ENCODE results near the gene AQP7. TPM values are rescaled to one million over a fixed set of nuclear protein-coding genes. Genes with fewer than 3 reads are reported as not detected.
"Not testable (repeated sequence)": the region's sequence is repeated elsewhere in the genome, so short reads cannot be mapped to it uniquely, and the experiment has no call there.

Gene AQP7
- total and polyA plus RNA-seq, 2 donors = 1.9 to 8.7 TPM

DNA sequence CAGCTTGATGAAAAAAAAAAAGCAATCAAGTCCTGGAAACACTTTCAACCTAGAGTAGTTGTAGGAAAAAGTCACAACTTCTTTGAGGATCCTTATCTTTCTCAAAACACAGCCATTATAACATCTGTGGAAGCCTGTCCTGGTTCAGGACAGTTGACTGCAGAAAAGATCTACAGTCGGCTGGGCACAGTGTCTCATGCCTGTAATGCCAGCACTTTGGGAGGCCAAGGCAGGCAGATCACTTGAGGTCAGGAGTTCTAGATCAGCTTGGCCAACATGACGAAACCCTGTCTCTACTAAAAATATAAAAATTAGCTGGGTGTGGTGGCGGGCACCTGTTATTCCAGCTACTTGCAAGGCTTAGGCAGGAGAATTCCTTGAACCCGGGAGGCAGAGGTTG, 37.6 kb downstream of the AQP7 start:
- 94% methylated on average over 4 of the region's 4 CpGs for WGBS
- not testable (repeated sequence) for DNase-seq (ENCODE audit: extremely low spot score); H3K4me3 ChIP-seq (ENCODE audit: low read depth, low read length); H3K4me1 ChIP-seq (ENCODE audit: insufficient read depth); H3K27ac ChIP-seq (ENCODE audit: low read depth); H3K36me3 ChIP-seq (ENCODE audit: insufficient read depth)

DNA sequence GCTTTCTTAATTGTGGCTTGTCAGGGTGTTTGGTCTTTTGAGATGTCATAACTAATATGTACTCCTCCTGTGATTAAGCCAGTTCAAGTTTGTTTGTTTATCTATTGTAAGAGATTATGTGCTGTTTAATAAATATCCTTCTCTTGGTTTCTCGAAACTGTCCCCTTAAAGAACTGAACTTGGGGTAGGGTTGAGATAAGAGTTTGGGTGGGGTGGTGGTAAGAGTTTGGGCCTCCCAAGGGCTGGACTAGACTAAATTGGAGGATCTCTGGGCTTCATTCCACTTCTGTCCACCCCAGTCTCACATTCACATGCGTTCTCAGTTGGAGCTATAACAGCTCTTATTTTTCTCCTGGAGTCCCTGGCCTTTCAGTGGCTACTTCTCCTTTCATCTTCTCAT, 38.2 kb downstream of the AQP7 start:
- DNase-seq (ENCODE audit: extremely low spot score) = no peak
- Histone ChIP-seq H3K36me3 (ENCODE audit: insufficient read depth) (peaks cover 4% of the 10 kb centered on the region), H3K4me1 (ENCODE audit: insufficient read depth) (no peaks in the 10 kb centered on the region), H3K4me3 (ENCODE audit: low read depth, low read length) (no peak overlapping the region), H3K27ac (ENCODE audit: low read depth) (no peak overlapping the region)
- 92% methylated on average over 2 of the region's 2 CpGs for WGBS

DNA sequence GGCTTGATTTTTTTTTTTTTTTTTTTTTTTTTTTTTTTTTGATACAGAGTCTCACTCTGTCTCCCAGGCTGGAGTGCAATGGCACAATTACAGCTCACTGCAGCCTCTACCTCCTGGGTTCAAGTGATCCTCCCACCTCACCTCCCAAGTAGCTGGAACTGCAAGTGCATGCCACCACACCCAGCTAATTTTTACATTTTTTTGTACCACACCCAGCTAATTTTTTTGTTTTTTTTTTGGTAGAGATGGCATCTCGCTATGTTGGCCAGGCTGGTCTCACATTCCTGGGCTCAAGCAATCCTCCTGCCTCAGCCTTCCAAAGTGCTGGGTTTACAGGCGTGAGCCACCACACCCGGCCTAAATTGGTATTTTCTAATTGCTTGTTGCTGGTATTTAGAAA, 43.7 kb downstream of the AQP7 start:
- not testable (repeated sequence) for H3K4me1 ChIP-seq (ENCODE audit: insufficient read depth); DNase-seq (ENCODE audit: extremely low spot score); H3K4me3 ChIP-seq (ENCODE audit: low read depth, low read length); H3K27ac ChIP-seq (ENCODE audit: low read depth); H3K36me3 ChIP-seq (ENCODE audit: insufficient read depth)
- 99% methylated on average over 3 of the region's 3 CpGs for WGBS

DNA sequence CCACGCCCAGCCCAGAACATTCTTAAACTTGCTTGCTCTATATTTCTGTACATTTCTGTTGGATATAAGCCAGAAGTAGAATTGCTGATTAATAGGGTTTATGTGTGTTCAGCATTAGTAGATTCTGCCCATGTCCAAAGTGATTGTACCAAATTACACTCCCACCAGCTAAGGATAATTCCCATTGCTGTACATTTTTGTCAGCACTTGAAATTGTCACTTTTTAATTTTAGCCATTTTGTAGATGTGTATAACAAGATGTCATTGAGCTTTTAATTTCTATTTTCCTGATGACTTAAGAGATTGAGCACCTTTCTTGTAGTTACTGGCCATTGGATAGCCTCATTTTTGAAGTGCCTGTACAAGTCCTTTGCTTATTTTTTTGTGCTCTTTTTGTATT, 46.4 kb downstream of the AQP7 start:
- Histone ChIP-seq H3K36me3 (ENCODE audit: insufficient read depth) (no peaks in the 10 kb centered on the region), H3K27ac (ENCODE audit: low read depth) (no peak overlapping the region), H3K4me3 (ENCODE audit: low read depth, low read length) (no peak overlapping the region), H3K4me1 (ENCODE audit: insufficient read depth) (peaks cover 1% of the 10 kb centered on the region)
- WGBS = 99% methylated on average over 1 of the region's 1 CpG
- DNase-seq (ENCODE audit: extremely low spot score) = no peak

DNA sequence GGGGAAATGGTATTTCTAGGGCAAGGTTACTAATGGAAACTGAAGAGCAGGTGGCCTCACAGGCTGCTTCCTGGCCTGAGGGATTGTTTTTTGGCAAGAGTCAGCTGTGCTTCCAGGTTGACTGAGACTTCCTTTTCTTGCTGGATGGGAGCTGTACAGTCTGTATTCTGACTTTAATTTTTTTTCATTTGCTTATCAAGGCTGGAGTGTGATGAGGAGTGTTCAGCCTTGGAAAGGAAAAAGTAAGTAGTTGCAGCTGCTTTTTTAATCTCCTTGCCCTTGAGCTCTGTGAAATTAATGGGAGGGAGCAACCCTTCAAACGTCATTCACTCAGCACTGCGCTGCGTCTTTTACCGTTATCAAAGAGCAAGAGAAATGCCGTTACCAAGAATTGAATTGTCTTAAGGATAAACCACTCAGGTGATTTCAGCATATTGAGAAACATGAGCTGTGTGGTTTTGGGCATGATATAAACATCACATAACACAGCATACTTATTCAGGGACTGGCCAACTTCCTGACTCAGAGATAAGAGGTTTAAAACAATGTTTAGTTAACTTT, 47.6 kb downstream of the AQP7 start:
- peaks cover 1% of the 10 kb centered on the region for H3K4me1 ChIP-seq (ENCODE audit: insufficient read depth)
- DNase-seq (ENCODE audit: extremely low spot score) = no peak
- WGBS = 23% methylated on average over 5 of the region's 5 CpGs
- H3K27ac ChIP-seq (ENCODE audit: low read depth) = peak overlapping the region; percentile 27
- H3K36me3 ChIP-seq (ENCODE audit: insufficient read depth) = no peaks in the 10 kb centered on the region
- H3K4me3 ChIP-seq (ENCODE audit: low read depth, low read length) = no peak overlapping the region

DNA sequence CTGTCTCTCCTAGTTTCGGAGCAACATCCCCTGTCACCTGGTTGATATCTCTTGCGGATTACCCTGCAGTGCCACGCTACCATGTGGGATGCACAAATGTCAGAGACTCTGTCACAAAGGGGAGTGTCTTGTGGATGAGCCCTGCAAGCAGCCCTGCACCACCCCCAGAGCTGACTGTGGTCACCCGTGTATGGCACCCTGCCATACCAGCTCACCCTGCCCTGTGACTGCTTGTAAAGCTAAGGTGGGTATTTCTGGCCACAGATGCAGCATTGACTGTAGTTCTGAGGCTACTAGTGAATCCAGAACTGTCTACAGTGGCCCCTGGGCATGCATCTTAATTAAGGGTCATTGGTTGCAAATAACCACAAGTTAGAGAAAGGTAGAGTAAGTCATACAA, 50.8 kb downstream of the AQP7 start:
- Histone ChIP-seq H3K36me3 (ENCODE audit: insufficient read depth) (peaks cover 3% of the 10 kb centered on the region), H3K27ac (ENCODE audit: low read depth) (no peak overlapping the region), H3K4me3 (ENCODE audit: low read depth, low read length) (no peak overlapping the region), H3K4me1 (ENCODE audit: insufficient read depth) (peaks cover 1% of the 10 kb centered on the region)
- WGBS = 81% methylated on average over 4 of the region's 4 CpGs
- DNase-seq (ENCODE audit: extremely low spot score) = no peak

DNA sequence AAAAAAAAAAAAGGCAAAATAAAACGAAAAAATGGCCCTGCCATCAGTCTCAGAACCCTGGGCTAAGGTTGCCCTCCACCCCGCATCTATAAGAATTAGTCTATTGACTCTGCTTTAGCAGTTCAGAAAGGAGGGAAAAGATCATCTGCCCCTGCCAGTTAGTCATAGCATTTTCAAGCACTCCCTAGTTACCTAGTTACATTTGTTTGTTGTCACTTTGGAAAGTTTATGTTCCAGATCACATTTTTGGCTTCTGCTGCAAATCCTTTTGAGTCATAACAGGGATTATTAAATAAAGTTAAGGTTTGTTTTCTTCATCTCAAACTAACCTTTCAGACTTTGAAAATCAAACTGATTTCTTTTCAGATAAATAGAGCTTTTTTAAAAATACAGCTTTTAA, 52.1 kb downstream of the AQP7 start:
- Histone ChIP-seq H3K4me3 (ENCODE audit: low read depth, low read length) (no peak overlapping the region), H3K36me3 (ENCODE audit: insufficient read depth) (peaks cover 6% of the 10 kb centered on the region), H3K27ac (ENCODE audit: low read depth) (peak overlapping the region; percentile 41), H3K4me1 (ENCODE audit: insufficient read depth) (peaks cover 1% of the 10 kb centered on the region)
- WGBS = 13% methylated on average over 2 of the region's 2 CpGs
- DNase-seq (ENCODE audit: extremely low spot score) = peak; percentile 46

DNA sequence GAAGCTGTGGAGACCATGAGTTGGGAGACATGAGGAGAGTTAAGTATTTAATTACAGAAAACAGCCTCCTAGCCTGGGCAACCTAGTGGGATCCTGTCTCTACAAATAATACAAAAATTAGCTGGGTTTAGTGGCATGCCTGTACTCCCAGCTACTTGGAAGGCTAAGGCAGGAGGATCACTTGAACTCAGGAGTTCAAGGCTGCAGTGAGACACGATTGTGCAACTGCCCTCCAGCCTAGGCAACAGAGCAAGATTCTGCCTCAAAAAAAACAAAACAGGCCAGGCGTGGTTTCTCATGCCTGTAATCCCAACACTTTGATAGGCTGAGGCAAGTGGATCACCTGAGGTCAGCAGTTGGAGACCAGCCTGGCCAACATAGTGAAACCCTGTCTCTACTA, 52.6 kb downstream of the AQP7 start:
- Histone ChIP-seq H3K36me3 (ENCODE audit: insufficient read depth) (peaks cover 6% of the 10 kb centered on the region), H3K4me3 (ENCODE audit: low read depth, low read length) (no peak overlapping the region), H3K27ac (ENCODE audit: low read depth) (no peak overlapping the region), H3K4me1 (ENCODE audit: insufficient read depth) (peaks cover 1% of the 10 kb centered on the region)
- no peak for DNase-seq (ENCODE audit: extremely low spot score)
- WGBS = 71% methylated on average over 2 of the region's 2 CpGs

DNA sequence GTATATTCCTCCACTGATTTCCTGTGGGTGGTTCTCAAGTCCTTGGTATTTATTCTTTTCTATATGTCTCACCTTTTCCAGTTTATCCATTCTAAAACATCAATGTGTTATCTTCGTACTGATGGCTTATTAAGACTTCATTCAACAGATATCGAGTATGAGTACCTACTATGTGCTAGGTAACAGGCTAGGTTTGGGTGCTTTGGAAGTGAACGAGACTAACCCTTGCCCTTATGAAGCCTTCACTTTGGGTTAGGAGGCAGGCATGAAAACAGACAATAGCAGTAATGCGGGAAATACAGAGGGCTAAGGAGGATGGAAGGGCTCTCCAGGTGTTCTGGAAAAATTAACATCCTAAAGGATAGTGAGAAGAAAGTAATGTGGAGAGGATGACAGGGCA, 53.4 kb downstream of the AQP7 start:
- no peak overlapping the region for H3K4me3 ChIP-seq (ENCODE audit: low read depth, low read length)
- H3K4me1 ChIP-seq (ENCODE audit: insufficient read depth) = no peaks in the 10 kb centered on the region
- no peak overlapping the region for H3K27ac ChIP-seq (ENCODE audit: low read depth)
- WGBS = 96% methylated on average over 4 of the region's 4 CpGs
- H3K36me3 ChIP-seq (ENCODE audit: insufficient read depth) = peaks cover 8% of the 10 kb centered on the region
- no peak for DNase-seq (ENCODE audit: extremely low spot score)

DNA sequence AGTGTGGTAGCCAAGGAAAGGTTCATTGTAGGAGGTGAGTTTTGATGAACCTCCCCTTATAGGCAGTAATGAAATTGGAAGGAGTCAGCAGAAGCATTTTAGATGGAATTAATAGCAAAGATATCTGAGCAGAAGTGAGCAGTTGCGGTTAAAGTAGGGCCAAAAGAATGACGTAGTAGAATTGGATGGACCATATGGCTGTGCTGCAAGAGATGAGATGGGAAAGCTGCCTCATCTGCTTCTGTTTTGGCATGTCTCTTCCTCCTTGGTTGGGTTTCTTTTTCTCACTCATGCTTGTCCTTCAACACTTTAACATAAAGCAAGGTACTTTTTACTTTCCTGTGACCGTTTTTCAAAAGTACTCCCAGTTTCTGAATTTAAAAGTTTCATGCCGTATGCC, 55.8 kb downstream of the AQP7 start:
- Histone ChIP-seq H3K4me3 (ENCODE audit: low read depth, low read length) (no peak overlapping the region), H3K27ac (ENCODE audit: low read depth) (no peak overlapping the region), H3K36me3 (ENCODE audit: insufficient read depth) (peaks cover 11% of the 10 kb centered on the region), H3K4me1 (ENCODE audit: insufficient read depth) (no peaks in the 10 kb centered on the region)
- no peak for DNase-seq (ENCODE audit: extremely low spot score)
- WGBS = 71% methylated on average over 4 of the region's 4 CpGs

DNA sequence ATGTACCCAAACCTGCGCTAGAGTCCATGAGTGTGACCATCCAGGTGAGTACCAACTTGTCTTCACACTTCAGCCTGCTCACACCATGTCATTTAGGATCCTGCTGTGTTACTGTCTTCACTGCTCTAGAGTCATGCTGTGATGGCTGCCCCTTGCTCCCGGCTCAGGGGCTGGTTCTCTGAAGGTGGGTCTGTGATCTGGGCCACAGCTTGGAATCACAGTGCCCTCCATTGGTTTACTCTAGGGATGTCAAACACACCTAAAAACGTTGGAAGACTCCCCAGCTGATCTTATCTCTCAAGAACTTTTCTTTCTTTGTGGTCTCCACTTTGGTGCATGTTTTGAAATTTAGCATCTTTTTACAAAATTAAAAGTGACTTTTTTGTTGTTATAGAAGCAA, 58.2 kb downstream of the AQP7 start:
- WGBS = 78% methylated on average over 3 of the region's 3 CpGs
- DNase-seq (ENCODE audit: extremely low spot score) = no peak
- Histone ChIP-seq H3K27ac (ENCODE audit: low read depth) (no peak overlapping the region), H3K4me1 (ENCODE audit: insufficient read depth) (no peaks in the 10 kb centered on the region), H3K4me3 (ENCODE audit: low read depth, low read length) (no peak overlapping the region), H3K36me3 (ENCODE audit: insufficient read depth) (peaks cover 11% of the 10 kb centered on the region)

DNA sequence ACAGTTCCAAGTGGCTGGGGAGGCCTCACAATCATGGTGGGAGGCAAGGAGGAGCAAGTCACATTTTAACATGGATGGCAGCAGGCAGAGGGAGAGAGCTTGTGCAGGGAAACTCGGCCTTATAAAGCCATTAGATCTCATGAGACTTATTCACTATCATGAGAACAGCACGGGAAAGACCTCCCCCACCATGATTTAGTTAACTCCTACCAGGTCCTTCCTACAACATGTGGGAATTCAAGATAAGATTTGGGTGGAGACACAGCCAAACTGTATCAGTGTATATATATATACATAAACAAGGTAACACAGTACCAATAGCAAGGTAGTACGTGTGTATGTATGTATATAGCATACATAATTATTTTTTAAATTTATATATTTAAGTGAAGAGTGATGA, 61.2 kb downstream of the AQP7 start:
- H3K4me1 ChIP-seq (ENCODE audit: insufficient read depth) = no peaks in the 10 kb centered on the region
- no peak for DNase-seq (ENCODE audit: extremely low spot score)
- 95% methylated on average over 3 of the region's 3 CpGs for WGBS
- peaks cover 11% of the 10 kb centered on the region for H3K36me3 ChIP-seq (ENCODE audit: insufficient read depth)
- no peak overlapping the region for H3K4me3 ChIP-seq (ENCODE audit: low read depth, low read length)
- no peak overlapping the region for H3K27ac ChIP-seq (ENCODE audit: low read depth)

DNA sequence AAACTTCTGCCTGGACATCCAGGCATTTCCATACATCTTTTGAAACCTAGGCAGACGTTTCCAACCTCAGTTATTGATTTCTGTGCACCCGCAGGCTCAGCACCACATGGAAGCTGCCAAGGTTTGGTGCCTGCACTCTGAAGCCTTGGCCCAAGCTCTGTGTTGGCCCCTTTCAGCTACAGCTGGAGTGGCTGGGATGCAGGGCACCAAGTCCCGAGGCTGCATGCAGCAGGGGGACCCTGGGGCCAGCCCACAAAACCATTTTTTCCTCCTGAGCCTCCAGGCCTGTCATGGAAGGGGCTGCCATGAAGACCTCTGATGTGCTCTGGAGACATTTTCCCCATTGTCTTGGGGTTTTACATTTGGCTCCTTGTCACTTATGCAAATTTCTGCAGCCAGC, 62.2 kb downstream of the AQP7 start:
- no peaks in the 10 kb centered on the region for H3K4me1 ChIP-seq (ENCODE audit: insufficient read depth)
- DNase-seq (ENCODE audit: extremely low spot score) = no peak
- WGBS = 96% methylated on average over 3 of the region's 3 CpGs
- no peak overlapping the region for H3K27ac ChIP-seq (ENCODE audit: low read depth)
- H3K4me3 ChIP-seq (ENCODE audit: low read depth, low read length) = no peak overlapping the region
- peaks cover 8% of the 10 kb centered on the region for H3K36me3 ChIP-seq (ENCODE audit: insufficient read depth)

All from urinary bladder (tissue), 4 donors.